WI38 (cell line): ENCODE measurements around the gene KCNQ4.

Source experiments
- H3K4me3 ChIP-seq: 2 replicates; pipeline ENCODE4 v1.5.1; 2011; ENCODE audit warnings: low read depth, mild to moderate bottlenecking, control low read depth, low read length
- CTCF ChIP-seq: IDR thresholded peaks from 2 replicates; pipeline ENCODE4 v1.5.1; 2012; ENCODE audit warnings: low read depth, mild to moderate bottlenecking, control low read depth, low read length

KCNQ4 gene

GRCh38 chr1:40756523-40756922 is 27.1 kb upstream of the KCNQ4 start:
- TF ChIP-seq CTCF: no peak
- no peak overlapping the region for H3K4me3 ChIP-seq

DNA sequence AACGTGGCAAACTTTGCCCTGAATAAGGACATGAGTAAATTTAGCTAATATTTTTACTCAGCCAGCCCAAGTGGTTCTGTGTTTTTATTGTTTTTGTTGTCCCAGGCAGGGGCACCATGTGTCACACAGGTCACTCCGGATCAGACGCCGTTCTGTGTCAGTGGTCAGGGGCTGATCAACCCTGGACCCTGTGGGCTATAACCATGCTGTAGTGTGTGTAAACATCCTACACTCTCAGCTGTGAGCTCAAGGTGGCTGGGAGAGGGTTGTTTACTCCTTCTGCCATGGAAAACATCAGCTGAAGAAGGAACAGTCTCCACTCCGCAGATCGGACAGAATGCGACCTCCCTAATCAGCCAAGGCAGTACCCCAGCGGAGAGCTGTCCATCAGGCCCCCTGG is 26.5 kb upstream of the KCNQ4 start:
- TF ChIP-seq CTCF: no peak

GRCh38 chr1:40758004-40758403 is 25.6 kb upstream of the KCNQ4 start:
- no peak for TF ChIP-seq CTCF
- H3K4me3 ChIP-seq: no peak overlapping the region

More for the DNA sequence above, 26.5 kb upstream of the KCNQ4 start:
- no peak overlapping the region for H3K4me3 ChIP-seq

DNA sequence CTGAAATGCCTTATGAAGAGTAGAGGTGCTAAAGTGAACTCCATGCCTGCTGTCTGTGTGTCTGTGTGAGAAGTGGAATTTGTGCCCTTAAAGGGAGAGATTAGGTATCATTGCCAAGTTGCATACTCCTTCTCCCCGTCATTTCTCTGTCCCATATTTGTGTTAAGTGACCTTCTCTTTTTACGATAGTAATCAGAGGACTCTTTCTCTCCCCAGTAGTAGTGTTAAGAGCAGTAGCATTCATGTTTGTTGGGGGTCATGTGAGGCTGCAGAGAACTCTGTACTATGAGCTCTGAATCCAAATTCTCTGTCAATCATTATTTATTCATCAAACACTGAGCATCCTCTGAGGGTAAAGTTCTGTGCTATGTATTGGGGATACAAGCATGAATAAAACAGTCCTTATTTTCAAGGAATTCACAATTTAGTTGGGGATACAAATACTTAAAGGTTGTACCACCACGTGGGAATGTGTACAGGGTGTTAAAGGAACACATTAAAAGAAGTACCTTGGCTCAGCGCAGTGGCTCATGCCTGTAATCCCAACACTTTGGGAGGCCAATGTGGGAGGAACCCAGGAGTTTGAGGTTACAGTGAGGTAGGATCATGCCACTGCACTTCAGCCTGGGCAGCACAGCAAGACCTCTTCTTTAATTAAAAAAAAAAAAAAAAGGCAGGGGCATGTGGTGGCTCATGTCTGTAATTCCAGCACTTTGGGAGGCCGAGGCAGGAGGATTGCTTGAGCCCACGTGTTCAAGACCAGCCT is 24.8 kb upstream of the KCNQ4 start:
- no peak for TF ChIP-seq CTCF
- no peak overlapping the region for H3K4me3 ChIP-seq

DNA sequence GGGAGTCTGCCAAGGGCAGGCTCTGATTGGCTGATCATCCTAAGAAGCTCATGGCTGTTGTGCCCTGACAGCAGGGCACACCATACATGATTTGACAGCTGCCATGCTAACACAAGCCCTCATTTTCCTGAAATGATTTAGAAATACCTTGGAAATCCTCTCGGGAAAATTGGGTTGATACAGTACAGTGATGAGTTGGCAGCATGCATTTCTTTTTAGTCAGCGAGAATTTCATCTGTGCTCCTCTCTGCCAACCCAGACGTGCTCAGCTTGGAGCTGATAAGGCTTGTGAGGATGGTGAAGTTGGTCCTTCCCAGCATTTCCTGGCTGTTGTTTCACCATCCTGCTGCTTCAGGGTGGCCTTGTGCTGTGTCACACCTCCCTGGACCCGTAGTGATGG is 22.6 kb upstream of the KCNQ4 start:
- H3K4me3 ChIP-seq: no peak overlapping the region
- TF ChIP-seq CTCF: no peak

DNA sequence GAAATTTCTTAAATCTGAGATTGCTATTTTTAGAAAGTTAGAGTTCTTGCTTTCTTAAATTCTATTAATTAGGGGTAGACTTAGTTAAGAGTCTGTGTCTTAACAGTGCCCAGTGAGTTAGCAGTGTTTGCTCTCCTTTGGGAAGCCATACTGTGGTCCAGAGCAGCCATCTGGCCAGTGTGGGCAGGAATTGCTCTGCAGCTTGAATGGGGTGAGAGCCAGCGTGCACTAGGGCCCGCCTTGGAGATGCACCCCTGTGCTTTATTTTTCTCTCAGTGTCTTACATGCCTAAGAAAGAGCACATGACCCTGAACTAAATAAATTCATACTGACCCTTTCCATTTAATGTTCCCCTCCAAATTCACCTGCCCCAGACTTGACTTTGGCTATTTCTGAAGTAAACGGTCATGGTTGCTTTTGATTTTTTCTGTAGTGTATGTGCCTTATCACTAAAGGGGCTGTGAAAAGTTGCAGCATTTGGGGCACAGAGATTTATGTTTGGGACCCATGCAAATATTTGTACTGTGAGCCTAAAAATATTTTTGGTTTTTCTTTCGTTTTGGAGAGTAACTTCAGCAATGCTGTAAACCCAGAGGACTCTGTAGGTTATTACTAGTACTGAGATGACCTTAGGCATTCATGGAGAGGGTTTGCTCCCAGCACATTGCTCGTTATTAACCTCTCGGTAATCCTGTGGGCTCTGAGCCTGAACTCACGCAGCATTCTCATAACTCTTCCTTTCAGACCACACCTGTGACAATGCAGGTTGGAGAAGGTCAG is 21.3 kb upstream of the KCNQ4 start:
- no peak for TF ChIP-seq CTCF
- H3K4me3 ChIP-seq: no peak overlapping the region

DNA sequence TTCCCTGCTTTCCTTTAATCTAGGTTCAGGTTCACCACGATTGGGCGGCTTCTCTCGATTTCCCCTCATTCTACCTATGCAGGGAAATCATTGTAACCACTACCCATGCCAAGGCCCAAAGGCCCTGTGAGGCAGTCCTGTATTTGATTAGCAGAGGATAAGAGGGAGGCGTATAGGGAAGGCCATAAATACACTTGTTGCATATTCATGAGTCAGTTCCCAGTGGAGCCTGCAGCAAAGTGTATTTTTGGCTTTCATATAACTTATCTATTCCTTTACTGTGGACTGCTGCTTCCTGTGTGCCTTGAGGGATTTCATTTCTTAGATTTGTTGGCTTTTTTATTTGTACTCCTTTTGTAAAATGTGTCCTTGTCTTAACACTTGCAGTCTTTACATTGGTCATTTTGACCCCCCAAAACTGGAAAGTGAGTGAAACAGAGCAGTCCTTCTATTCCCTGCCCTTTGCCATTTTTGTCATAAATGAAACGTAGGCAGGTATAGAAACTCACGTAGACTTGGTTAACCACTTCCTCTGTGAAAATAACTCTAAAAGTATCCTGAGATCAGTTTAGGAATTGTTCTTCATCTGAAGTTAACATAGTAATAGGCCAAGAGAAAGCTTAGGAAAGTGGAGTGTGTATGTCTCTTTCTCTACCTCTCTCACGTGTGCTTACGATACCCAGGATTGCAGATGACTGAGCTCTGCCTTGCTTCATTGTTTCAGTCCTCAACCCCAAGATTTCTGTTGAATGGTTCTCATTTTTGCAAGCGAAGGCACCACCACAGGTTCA is 19.6 kb upstream of the KCNQ4 start:
- no peak overlapping the region for H3K4me3 ChIP-seq
- no peak for TF ChIP-seq CTCF
